Stimulated activated CD8-positive, alpha-beta memory T cell treated with anti-CD3 and anti-CD28 coated beads, Interleukin-15, amount 100 ng/mL, for 1 hour (primary cell): Measurements from ENCODE around the gene TMEM45B.
"Not testable (repeated sequence)": the region's sequence is repeated elsewhere in the genome, so short reads cannot be mapped to it uniquely, and the experiment has no call there.

Source experiments
- DNase-seq: peaks from one replicate; pipeline ENCODE4 v3.0.0-alpha.2; 2020; ENCODE audit warnings: low read depth

Gene TMEM45B

DNA sequence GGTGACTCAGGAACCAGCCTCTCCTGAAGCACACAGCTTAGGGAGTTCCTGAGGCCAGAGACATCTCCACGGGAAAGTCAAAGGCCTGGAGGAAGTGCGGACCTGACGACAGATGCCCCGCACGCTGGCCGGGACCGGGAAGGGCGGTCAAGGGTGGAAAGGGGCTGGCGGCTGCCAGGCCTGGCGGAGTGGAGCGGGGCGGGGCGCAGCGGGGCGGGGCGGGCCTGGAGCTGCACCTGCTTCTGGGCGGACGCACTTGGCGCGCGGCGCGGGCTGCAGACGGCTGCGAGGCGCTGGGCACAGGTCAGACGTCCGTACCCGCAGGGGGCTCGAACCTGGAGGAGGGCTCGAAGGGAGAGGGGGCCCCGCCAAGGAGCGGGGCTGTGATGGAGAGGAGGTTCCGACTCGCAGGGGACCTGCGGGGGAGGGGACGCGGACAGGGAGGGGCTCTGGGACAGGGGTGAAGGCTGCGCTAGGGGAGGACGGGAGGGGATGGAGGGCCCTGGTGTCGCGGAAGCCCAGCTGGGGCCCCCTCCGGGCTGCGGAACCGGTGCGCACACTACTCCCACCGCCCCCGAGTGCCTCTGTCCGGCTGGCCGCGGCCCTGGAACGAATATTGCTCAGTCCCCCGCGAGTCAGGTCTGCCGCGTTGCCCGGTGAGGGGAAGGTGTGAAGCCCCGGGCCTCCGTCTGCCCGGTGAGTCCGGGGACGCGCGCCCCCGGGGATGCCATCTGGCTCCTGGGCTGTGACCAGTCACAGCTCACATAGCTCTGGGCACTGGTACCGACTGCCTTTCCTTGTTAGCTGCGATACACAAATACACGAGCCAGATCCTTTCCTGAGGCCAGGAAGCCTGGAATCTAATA is at the start of gene TMEM45B:
Gene TMEM45B (plus strand): TSS at position 253 of the 866 bp plus-strand sequence. CDS start 36,635 bp downstream, outside the sequence.
- DNase-seq: no peak

DNA sequence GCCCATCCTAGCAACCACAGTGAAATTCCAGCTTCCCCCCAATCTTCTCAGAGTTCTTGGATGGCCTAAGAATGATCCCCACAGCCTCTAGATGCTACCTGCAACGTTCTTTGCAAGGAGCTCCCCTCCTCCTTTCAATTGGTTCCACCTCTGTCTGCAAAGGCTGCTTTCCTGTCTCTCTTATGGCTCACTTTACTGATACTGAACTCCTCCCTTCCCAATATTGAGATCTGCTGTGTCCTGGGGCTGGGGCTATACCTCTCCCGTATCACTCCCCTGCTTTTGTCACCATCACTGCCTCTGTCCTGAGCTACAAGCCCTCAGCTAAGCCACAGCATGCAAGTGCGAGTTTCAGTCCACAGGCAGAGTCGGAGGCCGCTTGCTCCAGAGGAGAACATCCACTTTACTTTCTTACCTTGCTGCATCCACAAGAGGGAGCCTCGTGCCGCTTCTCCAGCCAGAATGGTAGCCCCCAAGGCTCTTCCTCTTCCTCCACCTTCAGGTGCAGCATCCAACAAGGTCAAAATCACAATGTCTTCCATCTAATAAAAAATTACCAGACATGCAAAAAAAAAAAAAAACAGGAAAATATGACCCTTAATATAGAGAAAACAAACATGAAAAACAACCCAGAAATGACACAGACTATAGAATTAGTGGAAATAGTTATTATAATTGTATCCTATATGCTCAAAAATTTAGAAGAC is 48.6 kb upstream of the TMEM45B start:
- no peak for DNase-seq

DNA sequence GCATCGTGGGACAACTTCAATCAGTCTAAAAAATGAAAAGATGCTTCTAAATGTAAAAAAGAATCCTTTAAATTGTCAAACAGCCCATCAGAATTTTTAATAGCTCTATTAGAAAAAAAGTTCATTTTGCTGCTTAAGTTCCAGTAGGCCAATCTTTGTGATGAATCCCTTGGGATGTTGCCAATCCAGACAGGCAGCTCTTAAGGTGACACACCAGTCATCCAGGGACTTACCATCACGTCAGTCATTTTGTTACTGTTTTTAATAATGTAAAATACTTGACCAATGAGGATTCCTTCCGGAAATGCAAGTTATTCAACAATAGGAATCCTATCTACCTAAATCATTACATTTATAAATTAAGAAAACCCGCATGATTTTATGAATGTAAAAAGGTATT is 47.8 kb upstream of the TMEM45B start:
- DNase-seq: no peak

DNA sequence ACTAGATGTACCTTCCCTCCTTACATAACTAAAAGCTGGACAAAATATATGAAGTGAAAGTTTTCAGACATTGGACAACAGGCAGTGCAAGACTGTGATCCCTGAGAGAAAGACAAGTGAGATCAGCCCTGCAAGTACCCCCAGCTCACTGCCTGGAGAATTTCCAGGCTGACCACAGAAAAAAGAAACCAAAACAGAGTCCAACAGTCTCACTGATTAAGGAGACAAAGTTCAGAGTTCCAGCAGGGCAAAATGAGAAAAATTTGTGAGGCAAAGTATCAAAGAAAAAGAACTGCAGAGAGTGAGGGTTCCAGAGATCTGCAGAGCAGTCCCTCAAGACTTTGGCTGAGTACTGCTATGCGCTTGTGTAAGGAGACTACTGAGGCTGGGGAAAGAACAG is 47.3 kb upstream of the TMEM45B start:
- DNase-seq: no peak

DNA sequence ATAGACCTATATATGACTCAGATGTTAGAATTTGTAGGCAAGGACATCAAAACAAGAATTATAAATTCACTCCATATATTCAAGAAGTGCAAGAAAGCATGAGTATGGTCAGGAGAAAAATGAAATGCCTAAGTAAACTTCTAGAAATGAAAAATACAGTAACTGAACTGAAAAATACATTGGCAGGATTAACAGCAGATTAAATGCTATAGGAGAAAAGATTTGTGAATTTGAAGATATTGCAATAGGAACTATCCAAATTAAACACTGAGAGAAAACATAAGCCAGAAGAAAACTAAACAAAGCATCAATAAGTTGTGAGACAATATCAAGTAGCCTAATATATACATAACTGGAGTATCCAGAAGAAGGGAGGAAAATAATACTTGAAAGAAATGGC is 46.6 kb upstream of the TMEM45B start:
- no peak for DNase-seq

DNA sequence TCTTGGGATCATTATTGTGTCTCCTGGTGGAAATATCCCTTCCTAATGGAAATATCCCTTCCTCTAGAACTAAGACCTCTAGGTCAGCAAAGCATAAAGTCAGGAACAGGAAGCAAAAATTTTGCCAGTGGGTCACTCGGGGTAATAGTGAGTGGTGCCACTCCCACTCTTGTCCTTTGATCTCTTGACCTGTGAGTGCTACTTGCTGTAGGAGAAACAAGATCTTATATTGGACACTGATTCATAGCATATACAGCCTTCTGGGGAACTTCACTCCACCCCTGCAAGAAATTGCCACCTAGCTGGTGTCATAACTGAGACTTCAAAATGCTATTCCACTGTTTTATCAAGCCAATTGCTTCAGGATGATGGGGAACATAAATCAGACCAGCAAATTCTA is 44.7 kb upstream of the TMEM45B start:
- DNase-seq: no peak

DNA sequence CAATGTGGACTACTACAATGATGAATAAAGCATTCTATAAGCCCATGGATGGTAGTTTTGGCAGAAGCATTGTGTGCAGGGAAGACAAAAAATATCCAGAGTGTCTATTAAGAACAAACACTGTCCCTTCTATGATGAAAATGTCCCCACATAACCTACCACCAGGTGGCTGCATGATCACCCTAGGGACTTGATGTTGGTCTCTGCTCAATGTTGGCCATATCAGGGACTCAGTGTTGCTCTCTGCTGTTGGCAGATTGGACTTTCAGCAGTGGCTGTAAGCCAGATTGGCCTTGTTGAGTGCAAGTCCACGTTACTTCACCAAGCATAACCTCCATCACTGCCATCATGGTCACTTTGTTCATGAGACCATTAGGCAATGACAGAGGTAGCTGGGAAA is 44.2 kb upstream of the TMEM45B start:
- DNase-seq: not testable (repeated sequence)

DNA sequence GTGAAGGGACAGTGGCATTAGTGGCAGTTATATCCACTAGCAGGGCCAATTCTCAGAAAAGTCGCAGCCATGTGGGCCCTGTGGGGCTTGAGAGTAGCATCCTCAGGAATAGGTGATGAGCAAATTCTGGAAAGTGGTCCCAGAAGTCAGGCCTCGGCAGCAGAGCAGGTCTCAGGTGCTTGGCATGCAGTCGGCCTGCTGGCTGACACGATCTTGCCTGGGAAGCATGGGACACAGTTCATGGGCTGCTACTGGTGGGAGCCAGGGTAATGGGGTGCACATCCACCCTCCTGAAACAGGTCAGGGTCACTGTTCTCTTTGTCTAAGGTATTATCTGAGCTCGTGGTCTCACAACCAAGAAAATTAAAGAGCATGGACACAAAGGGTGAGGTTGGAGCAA is 36.8 kb upstream of the TMEM45B start:
- no peak for DNase-seq

DNA sequence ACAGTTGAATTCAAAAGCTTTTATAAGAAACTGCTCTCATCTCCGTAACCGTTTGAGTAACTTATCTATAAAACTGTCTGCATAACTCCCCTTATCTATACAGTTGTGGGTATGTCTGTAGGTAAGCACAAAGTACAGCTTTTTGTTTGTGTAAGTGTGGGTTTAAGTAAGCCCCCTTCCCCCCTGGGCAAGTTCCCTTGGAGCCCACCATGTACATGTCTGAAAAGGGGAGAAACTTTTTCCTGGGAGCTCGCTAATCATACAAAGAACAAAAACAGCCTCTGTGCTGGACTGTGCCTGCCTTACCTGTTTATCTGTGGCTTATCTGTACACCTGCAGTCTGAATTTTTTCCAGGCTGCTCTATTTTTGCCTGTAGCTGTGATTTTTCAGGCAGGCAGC is 36.3 kb upstream of the TMEM45B start:
- DNase-seq: no peak

DNA sequence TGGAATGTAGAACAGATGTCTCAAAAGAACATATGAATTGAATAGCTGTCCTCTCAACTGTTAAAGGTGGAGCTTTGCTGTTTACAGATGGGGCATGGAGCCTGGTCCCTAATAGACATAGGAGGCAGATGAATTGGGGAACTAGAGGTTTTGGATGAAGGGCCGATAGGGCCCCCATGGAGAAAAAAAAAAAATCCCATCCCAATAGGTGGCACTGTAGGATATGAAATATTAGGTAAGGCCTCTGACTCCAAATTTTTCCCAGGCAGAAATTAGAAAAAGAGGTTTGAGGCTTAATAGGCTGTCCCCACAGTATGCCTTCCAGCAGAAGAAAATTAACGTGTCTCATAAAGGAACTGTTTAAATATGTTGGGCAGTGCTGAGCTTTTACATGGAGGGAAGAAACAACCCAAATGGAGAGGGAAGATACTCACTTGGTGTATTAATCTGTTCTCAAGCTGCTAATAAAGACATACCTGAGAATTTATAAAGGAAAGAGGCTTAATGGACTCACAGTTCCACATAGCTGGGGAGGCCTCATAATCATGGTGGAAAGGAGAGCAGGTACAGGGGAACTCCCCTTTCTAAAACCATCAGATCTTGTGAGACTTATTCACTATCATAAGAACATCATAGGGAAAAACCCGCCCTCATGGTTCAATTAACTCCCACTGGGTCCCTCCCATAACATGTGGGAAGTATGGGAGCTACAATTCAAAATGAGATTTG is 30.1 kb upstream of the TMEM45B start:
- no peak for DNase-seq

DNA sequence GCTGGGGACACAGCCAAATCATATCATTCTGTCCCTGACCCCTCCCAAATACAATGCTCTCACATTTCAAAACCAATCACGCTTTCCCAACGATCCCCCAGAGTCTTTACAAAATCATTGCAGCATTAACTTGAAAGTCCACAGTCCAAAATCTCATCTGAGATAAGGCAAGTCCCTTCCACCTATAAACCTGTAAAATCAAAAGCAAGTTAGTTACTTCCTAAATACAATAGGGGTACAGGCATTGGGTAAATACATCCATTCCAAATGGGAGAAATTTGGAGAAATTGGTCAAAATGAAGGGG is 29.6 kb upstream of the TMEM45B start:
- DNase-seq: not testable (repeated sequence)

DNA sequence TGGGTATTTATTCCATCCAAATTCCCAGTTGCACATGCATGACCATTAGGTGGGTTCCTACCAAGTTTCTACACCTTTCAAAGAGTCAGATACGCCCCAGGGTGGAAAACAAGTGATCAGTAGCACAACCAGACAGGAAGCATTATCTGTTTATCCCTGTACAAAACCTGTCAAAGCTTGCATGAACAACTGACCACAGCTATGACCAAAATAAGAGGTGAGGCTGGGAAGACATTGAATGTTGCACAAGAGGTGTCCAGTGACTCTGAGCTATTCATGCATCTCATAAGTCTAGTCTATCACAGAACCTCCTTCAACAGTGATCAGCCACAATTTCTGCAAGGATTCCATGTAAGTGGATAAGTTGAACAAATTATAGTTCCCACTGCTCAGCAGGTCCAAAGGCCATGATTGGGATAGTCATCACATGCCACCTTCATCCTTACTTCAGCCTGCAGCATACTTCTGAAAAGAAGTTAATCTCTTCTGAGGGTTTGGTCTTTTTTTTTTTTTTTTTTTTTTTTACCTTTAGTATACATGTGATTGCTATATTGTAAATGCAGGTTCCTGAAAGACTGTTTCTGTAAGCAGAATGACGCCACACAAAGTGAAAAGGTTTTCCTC is 28.0 kb upstream of the TMEM45B start:
- DNase-seq: no peak

DNA sequence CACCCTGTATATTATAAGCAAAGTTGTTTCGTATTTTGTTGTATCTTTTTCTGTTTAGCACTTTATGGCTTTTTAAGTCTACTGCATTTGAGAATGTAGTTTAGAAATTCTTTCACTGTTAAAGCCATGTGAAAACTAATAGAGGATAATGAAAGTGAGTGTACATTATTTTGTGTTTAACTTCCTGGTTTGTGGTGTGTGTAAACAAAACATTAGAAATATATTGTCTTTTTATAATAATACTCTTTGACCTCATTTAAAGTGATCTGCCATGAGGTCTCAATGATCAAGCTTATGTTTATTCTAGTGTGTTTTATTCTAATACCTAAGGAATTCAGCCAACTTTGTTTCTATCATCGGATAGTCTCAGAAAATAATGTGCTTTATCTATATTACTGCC is 27.4 kb upstream of the TMEM45B start:
- DNase-seq: no peak

DNA sequence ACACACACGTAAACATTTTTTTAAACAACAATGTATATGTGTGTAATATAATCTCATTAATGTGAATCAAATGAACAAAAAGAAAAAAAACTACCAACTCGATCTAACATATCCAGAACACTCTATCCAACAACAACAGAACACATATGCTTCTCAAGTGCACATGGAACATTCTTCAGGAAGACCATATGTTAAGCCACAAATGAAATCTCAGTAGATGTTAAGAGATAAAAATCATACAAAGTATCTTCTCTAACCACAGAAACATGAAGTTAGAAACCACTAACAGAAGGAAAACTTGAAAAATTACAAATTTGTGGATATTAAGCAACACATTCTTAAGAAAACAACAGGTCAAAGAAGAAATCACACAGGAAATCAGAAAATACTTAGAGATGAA is 25.5 kb upstream of the TMEM45B start:
- no peak for DNase-seq

DNA sequence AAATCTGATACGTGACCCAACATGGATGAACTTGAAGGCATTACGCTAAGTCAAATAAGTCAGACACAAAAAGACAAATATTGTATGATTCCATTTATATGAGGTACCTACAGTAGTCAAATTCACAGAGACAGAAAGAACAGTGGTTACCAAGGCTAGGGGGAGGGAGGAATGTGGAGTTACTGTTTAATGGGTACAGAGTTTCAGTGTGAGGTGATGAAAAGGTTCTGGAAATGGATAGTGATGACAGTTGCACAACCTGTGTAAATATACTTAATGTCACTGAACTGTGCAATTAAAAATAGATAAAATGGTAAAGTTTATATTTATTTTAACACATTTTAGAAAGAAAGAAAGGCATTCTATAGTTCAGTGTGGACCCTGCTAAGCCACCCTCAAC is 24.1 kb upstream of the TMEM45B start:
- DNase-seq: no peak

DNA sequence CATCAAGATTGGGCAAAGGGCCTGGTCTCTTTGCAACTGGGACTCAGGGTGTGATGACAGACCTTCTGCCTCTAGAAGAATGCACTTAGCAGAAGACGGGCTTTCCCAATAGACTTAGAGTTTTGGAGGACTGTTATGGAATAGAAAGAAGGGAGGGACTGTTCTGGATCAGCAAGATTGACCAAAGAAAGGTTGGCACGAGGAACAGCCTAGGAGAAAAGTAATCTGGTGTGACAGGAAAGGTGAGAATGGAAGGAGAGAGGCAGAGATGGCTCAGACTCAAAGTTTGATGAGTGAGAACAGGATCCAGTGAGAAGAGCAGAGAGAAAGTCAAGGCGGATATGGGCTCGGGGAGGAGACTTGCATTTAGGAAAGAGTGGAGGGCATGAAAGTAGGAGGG is 23.0 kb upstream of the TMEM45B start:
- DNase-seq: no peak

DNA sequence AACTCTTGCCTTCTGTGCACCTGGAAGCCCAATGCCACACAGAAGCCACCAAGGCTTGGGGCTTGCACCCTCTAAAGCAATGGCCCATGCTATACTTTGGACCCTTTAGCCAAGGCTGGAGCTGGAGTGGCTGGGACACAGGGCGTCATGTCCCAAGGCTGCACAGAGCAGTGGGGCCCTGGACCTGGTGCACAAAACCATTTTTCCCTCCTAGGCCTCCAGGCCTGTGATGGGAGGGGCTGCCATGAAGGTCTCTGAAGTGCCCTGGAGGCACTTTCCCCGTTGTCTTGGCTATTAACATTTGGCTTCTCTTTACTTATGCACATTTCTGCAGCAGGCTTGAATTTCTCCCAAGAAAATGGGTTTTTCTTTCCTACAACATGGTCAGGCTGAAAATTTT is 20.6 kb upstream of the TMEM45B start:
- no peak for DNase-seq

DNA sequence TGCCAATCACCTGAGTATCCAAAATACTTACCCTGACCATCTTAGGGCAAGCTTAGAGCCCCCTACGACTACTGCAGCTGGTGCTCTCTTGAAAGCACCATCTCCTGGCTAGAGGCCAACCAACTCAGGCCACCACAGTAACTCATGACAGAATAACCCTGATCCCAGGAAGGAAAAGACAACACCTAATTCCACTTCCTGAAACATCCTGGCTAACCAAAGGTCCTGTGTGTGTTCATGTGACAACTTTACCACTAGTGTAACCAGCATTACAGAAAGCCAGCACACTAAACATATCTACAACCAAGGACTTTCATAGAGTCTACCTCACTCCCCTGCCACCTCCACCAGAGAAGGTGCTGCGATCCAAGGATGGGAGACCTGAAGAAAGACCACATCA is 17.4 kb upstream of the TMEM45B start:
- no peak for DNase-seq

DNA sequence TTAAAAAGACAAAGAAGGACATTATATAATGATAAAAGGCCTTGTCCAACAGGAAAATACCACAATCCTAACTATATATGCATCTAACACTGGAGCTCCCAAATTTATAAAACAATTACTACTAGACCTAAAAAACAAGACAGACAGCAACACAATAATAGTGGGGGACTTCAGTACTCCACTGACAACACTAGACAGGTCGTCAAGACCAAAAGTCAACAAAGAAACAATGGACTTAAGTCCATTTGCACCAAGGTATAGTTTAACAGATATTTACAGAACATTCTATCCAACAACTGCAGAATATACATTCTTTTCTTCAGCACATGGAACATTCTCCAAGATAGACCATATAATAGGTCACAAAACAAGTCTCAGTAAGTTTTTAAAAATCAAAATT is 15.5 kb upstream of the TMEM45B start:
- DNase-seq: not testable (repeated sequence)

DNA sequence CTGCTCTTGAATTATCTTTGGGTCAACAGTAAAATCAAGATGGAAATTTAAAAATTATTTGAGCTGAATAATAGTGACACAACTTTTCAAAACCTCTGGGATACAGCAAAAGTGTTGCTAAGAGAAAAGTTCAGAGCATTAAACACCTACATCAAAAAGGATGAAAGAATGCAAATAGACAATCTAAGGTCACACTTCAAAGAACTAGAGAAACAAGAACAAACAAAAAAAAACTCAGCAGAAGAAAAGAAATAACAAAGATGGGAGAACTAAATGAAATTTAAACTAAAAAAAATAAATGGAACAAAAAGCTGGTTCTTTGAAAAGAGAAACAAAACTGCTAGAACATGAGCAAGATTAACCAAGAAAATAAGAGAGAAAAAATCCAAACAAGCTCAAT is 15.0 kb upstream of the TMEM45B start:
- no peak for DNase-seq

DNA sequence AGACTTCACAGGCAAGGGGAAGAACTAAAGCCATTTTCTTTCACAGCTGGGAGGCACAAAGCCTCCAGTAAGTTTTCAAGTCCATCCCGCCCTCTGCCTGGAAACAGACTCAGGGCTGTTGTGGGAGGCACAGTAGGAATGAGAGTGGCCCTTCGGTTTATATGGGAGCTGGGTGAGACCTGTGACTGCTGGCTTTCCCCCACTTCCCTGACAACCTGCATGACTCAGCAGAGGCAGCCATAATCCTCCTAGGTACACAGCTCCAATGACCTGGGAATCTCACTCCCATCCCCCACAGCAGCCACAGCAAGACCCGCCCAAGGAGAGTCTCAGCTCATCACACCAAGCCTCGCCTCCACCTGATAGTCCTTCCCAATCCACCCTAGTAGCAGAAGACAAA is 12.1 kb upstream of the TMEM45B start:
- DNase-seq: no peak

DNA sequence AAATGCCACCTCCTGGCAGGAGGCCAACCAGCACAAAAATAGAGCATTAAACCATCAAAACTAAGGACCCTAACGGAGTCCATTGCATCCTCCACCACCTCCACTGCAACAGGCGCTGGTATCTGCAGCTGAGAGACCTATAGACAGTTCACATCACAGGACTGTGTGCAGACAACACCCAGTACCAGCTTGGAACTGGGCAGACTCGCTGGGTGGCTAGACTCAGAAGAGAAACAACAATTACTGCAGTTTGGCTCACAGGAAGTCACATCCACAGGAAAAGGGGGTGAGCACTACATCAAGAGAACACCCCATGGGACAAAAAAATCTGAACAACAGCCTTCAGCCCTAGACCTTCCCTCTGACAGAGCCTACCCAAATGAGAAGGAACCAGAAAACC is 11.6 kb upstream of the TMEM45B start:
- no peak for DNase-seq

DNA sequence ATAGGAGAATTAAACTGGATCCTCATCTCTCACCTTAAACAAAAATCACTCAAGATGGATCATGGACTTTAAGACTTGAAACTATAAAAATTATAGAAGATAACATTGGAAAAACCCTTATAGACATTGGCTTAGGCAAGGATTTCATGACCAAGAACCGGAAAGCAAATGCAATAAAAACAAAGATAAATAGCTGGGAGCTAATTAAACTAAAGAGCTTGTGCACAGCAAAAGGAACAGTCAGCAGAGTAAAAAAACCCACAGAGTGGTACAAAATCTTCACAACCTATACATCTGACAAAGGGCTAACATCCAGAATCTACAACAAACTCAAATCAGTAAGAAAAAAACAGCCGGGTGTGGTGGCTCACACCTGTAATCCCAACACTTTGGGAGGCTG is 7.4 kb upstream of the TMEM45B start:
- DNase-seq: not testable (repeated sequence)
